ENCODE measurements around the gene CCDC150. TPM values are rescaled to one million over a fixed set of nuclear protein-coding genes. Genes with fewer than 3 reads are reported as not detected.

Gene CCDC150
- total RNA-seq, 2 experiments from 2014 or later, result 10.4 to 13.8 TPM

GRCh38 chr2:196630531-196630930, 9.0 kb upstream of the CCDC150 start:
- no peak for TF ChIP-seq CTCF (IDR thresholded peaks at IDR 0.05)
- H3K4me1 Mint-ChIP-seq (ENCODE audit: low read depth), result no peaks in the 10 kb centered on the region
- no peaks in the 10 kb centered on the region for H3K36me3 Mint-ChIP-seq (ENCODE audit: low read depth)
- intact Hi-C loops (cut with micrococcal nuclease), result no loop called here
- H3K9me3 Mint-ChIP-seq, result peaks cover 6% of the 10 kb centered on the region
- ATAC-seq (no peak), DNase-seq (no peak)
- H3K4me3 Mint-ChIP-seq, result no peak overlapping the region
- H3K27me3 Mint-ChIP-seq, result peaks cover 4% of the 10 kb centered on the region
- CTCF ChIA-PET, result no interaction called here
- POLR2A ChIA-PET, result no interaction called here
- no peak overlapping the region for H3K27ac Mint-ChIP-seq

- Mint-ChIP-seq H3K9me3 (peaks cover 6% of the 10 kb centered on the region), H3K4me3 (no peak overlapping the region), H3K36me3 (ENCODE audit: low read depth) (no peaks in the 10 kb centered on the region), H3K27me3 (peaks cover 1% of the 10 kb centered on the region), H3K27ac (no peak overlapping the region), H3K4me1 (ENCODE audit: low read depth) (peaks cover 3% of the 10 kb centered on the region)
- DNase-seq, result no peak
- ChIA-PET CTCF (no interaction called here), POLR2A (no interaction called here)
- intact Hi-C loops (cut with micrococcal nuclease), result no loop called here
- TF ChIP-seq CTCF (IDR thresholded peaks at IDR 0.05), result no peak
- ATAC-seq, result no peak
Observed at GRCh38 chr2:196635156-196635555, 4.4 kb upstream of the CCDC150 start.

- H3K27me3 Mint-ChIP-seq, result peaks cover 3% of the 10 kb centered on the region
- H3K4me1 Mint-ChIP-seq (ENCODE audit: low read depth), result peaks cover 13% of the 10 kb centered on the region
- DNase-seq (no peak), ATAC-seq (no peak)
- no peaks in the 10 kb centered on the region for H3K9me3 Mint-ChIP-seq
- peak overlapping the region; percentile 91 for H3K4me3 Mint-ChIP-seq
- no peaks in the 10 kb centered on the region for H3K36me3 Mint-ChIP-seq (ENCODE audit: low read depth)
- POLR2A ChIA-PET, result interaction anchor here (0.9 to 1.1 kb wide), 2 partner anchors 20 to 48 kb away, joined by 3 to 4 read pairs; no protein-coding TSS in a partner anchor
- no peak for TF ChIP-seq CTCF (IDR thresholded peaks at IDR 0.05)
- CTCF ChIA-PET, result interaction anchor here (1.0 to 1.1 kb wide), 4 partner anchors 19 to 341 kb away, joined by 3 read pairs; no protein-coding TSS in a partner anchor
- intact Hi-C loops (cut with micrococcal nuclease), result no loop called here
- H3K27ac Mint-ChIP-seq, result peak overlapping the region; percentile 76
Observed at GRCh38 chr2:196638765-196639164, 750 bp upstream of the CCDC150 start.

- Mint-ChIP-seq H3K4me3 (peak overlapping the region; percentile 91), H3K36me3 (ENCODE audit: low read depth) (no peaks in the 10 kb centered on the region), H3K27ac (peak overlapping the region; percentile 12), H3K4me1 (ENCODE audit: low read depth) (peaks cover 13% of the 10 kb centered on the region), H3K27me3 (peaks cover 3% of the 10 kb centered on the region), H3K9me3 (no peaks in the 10 kb centered on the region)
- ChIA-PET CTCF (interaction anchor here (0.8 to 1.3 kb wide), 2 partner anchors 13 to 186 kb away, joined by 3 to 4 read pairs; no protein-coding TSS in a partner anchor), POLR2A (no interaction called here)
- ATAC-seq (no peak), DNase-seq (no peak)
- no peak for TF ChIP-seq CTCF (IDR thresholded peaks at IDR 0.05)
- intact Hi-C loops (cut with micrococcal nuclease), result no loop called here
Observed at GRCh38 chr2:196640031-196640548, 575 bp downstream of the CCDC150 start.

- H3K36me3 Mint-ChIP-seq (ENCODE audit: low read depth), result peaks cover 29% of the 10 kb centered on the region
- no peak for ATAC-seq
- CTCF ChIA-PET, result no interaction called here
- H3K9me3 Mint-ChIP-seq, result peaks cover 28% of the 10 kb centered on the region
- H3K27ac Mint-ChIP-seq, result no peak overlapping the region
- intact Hi-C loops (cut with micrococcal nuclease), result no loop called here
- H3K27me3 Mint-ChIP-seq, result no peaks in the 10 kb centered on the region
- no peaks in the 10 kb centered on the region for H3K4me1 Mint-ChIP-seq (ENCODE audit: low read depth)
- no peak overlapping the region for H3K4me3 Mint-ChIP-seq
- no peak for TF ChIP-seq CTCF (IDR thresholded peaks at IDR 0.05)
- POLR2A ChIA-PET, result no interaction called here
- no peak for DNase-seq
Observed at GRCh38 chr2:196649202-196649601, 9.7 kb downstream of the CCDC150 start.

Data from activated CD8-positive, alpha-beta T cell treated with anti-CD3 and anti-CD28 coated beads for 36 hours (primary cell).